Liver (tissue), 9 donors: ENCODE data around the gene EOMES. TPM values are rescaled to one million over a fixed set of nuclear protein-coding genes. Genes with fewer than 3 reads are reported as not detected.

ENCODE experiments used
- DNase-seq: peaks from one replicate; pipeline ENCODE4 v3.0.0-alpha.2; 2017; ENCODE audit warnings: low spot score
- H3K27ac ChIP-seq, 2 donors: one replicate each; pipeline ENCODE4 v1.7.0; 2013; ENCODE audit warnings: inconsistent platforms in 2 of 2, low read length in 2 of 2, control low read depth in 1 of 2, low read depth in 1 of 2, mild to moderate bottlenecking in 1 of 2
- H3K27me3 ChIP-seq, 4 donors: one replicate each; pipeline versions ENCODE4 v1.6.1 to v1.7.0; 2013; ENCODE audit warnings: low read length in 3 of 4, inconsistent platforms in 1 of 4, mild to moderate bottlenecking in 1 of 4, moderate library complexity in 1 of 4; ENCODE audit not compliant: control insufficient read depth in 4 of 4, insufficient read depth in 4 of 4
- H3K36me3 ChIP-seq, 4 donors: one replicate each; pipeline versions ENCODE4 v1.6.1 to v1.7.0; 2013; ENCODE audit warnings: low read length in 3 of 4, mild to moderate bottlenecking in 3 of 4, low read depth in 1 of 4, moderate library complexity in 1 of 4; ENCODE audit not compliant: control insufficient read depth in 4 of 4, insufficient read depth in 3 of 4
- H3K4me1 ChIP-seq, 4 donors: one replicate each; pipeline versions ENCODE4 v1.6.1 to v1.7.0; 2013; ENCODE audit warnings: low read length in 3 of 4, mild to moderate bottlenecking in 3 of 4, moderate library complexity in 1 of 4; ENCODE audit not compliant: control insufficient read depth in 4 of 4, insufficient read depth in 4 of 4
- H3K4me3 ChIP-seq, 3 donors: one replicate each; pipeline versions ENCODE4 v1.6.1 to v1.7.0; 2013; ENCODE audit warnings: low read length in 3 of 3, control low read depth in 1 of 3, low read depth in 1 of 3, mild to moderate bottlenecking in 1 of 3
- H3K9ac ChIP-seq, 2 donors: one replicate each; pipeline ENCODE4 v1.7.0; 2013; ENCODE audit warnings: low read length in 2 of 2, mild to moderate bottlenecking in 2 of 2, moderate library complexity in 2 of 2, control low read depth in 1 of 2, low read depth in 1 of 2
- H3K9me3 ChIP-seq, 4 donors: one replicate each; pipeline versions ENCODE4 v1.6.1 to v1.7.0; 2013; ENCODE audit warnings: low read length in 3 of 4; ENCODE audit not compliant: control insufficient read depth in 4 of 4
- ATF3 ChIP-seq: IDR thresholded peaks from 2 replicates; pipeline ENCODE4 v1.6.1; 2016; ENCODE audit warnings: antibody characterized with exemption
- CTCF ChIP-seq: fragments of 150-350 bp; IDR thresholded peaks from 2 replicates; pipeline ENCODE4 v1.5.1; 2017; ENCODE audit warnings: improper control_type of control experiment, low read depth, low read length; ENCODE audit not compliant: missing input control
- EGR1 ChIP-seq, 2 donors: IDR thresholded peaks; 2 replicates each; pipeline ENCODE4 v1.6.1; 2016 to 2018; ENCODE audit warnings: antibody characterized with exemption in 2 of 2, low read depth in 2 of 2
- FOXA1 ChIP-seq: IDR thresholded peaks from 2 replicates; pipeline ENCODE4 v1.6.1; 2016; ENCODE audit warnings: antibody characterized with exemption
- FOXA2 ChIP-seq: IDR thresholded peaks from 2 replicates; pipeline ENCODE4 v1.6.1; 2016; ENCODE audit warnings: antibody characterized with exemption
- GABPA ChIP-seq, 2 donors: IDR thresholded peaks in 1 of 2; conservative IDR thresholded peaks in 1 of 2; 2 replicates each; pipeline ENCODE4 v1.6.1; 2016; ENCODE audit warnings: antibody characterized with exemption in 2 of 2, mild to moderate bottlenecking in 1 of 2, moderate library complexity in 1 of 2
- HNF4A ChIP-seq, 2 donors: conservative IDR thresholded peaks; 2 replicates each; pipeline ENCODE4 v1.6.1; 2016; ENCODE audit warnings: antibody characterized with exemption in 2 of 2, mild to moderate bottlenecking in 2 of 2
- HNF4G ChIP-seq: IDR thresholded peaks from 2 replicates; pipeline ENCODE4 v1.6.1; 2016; ENCODE audit warnings: antibody characterized with exemption
- JUND ChIP-seq, 2 donors: IDR thresholded peaks; 2 replicates each; pipeline ENCODE4 v1.6.1; 2016; ENCODE audit warnings: antibody characterized with exemption in 2 of 2
- MAX ChIP-seq: IDR thresholded peaks from 2 replicates; pipeline ENCODE4 v1.6.1; 2016; ENCODE audit warnings: antibody characterized with exemption
- NR2F2 ChIP-seq: IDR thresholded peaks from 2 replicates; pipeline ENCODE4 v1.6.1; 2016; ENCODE audit warnings: antibody characterized with exemption
- RAD21 ChIP-seq, 2 donors: IDR thresholded peaks; 2 replicates each; pipeline ENCODE4 v1.6.1; 2016; ENCODE audit warnings: antibody characterized with exemption in 2 of 2, mild to moderate bottlenecking in 2 of 2
- REST ChIP-seq: IDR thresholded peaks from 2 replicates; pipeline ENCODE4 v1.6.1; 2016; ENCODE audit warnings: antibody characterized with exemption, mild to moderate bottlenecking
- RXRA ChIP-seq, 2 donors: IDR thresholded peaks; 2 replicates each; pipeline ENCODE4 v1.6.1; 2017 to 2018; ENCODE audit warnings: antibody characterized with exemption in 2 of 2, mild to moderate bottlenecking in 1 of 2
- SP1 ChIP-seq: IDR thresholded peaks from 2 replicates; pipeline ENCODE4 v1.6.1; 2018; ENCODE audit warnings: antibody characterized with exemption, mild to moderate bottlenecking
- TAF1 ChIP-seq: conservative IDR thresholded peaks from 2 replicates; pipeline ENCODE4 v1.6.1; 2016; ENCODE audit warnings: antibody characterized with exemption, mild to moderate bottlenecking
- YY1 ChIP-seq: IDR thresholded peaks from 2 replicates; pipeline ENCODE4 v1.6.1; 2016; ENCODE audit warnings: antibody characterized with exemption, mild to moderate bottlenecking
- ZBTB33 ChIP-seq: IDR thresholded peaks from 2 replicates; pipeline ENCODE4 v1.6.1; 2016; ENCODE audit warnings: antibody characterized with exemption
- WGBS: extraction: QIAGEN DNeasy Blood & Tissue Kit; methylation state at CpG from one replicate; pipeline ENCODE4 v1.1.7; 2013; 5-methylcytosine and 5-hydroxymethylcytosine counted together
- polyA plus RNA-seq, 2 donors: library from polyadenylated mRNA; stranded (reverse) in 1 of 2; unstranded in 1 of 2; fragments of 200-250 nt in 1 of 2; fragments of >200 nt in 1 of 2; fragmentation: Nextera tagmentation in 1 of 2; extraction: Ambion mirVana in 1 of 2; gene quantifications; one replicate each; pipeline versions ENCODE4 v1.2.1 to v1.2.3, GENCODE V29; 2013 to 2015
- total RNA-seq, 2 donors: library from RNA; depleted of rRNA; stranded (reverse); fragments of >200 nt; gene quantifications; one replicate each; pipeline ENCODE4 v1.2.3, GENCODE V29; 2014
- donor health status: healthy.
- donor health status: healthy.
- donor health status: healthy.
- donor health status: healthy.
- donor health status: healthy.

The EOMES gene
- total and polyA plus RNA-seq, 4 donors, result 0.39 to 0.75 (median 0.59) TPM

GRCh38 chr3:27695636-27696035 is 26.5 kb downstream of the EOMES start:
- DNase-seq, result no peak
- TF ChIP-seq RXRA (IDR thresholded peaks at IDR 0.05) (no peak), JUND (IDR thresholded peaks at IDR 0.05) (no peak), TAF1 (no peak), REST (no peak), HNF4G (no peak), CTCF (no peak)
- Histone ChIP-seq H3K27me3 (no peaks in the 10 kb centered on the region), H3K4me1 (no peaks in the 10 kb centered on the region), H3K36me3 (no peaks in the 10 kb centered on the region), H3K9ac (no peak overlapping the region), H3K27ac (no peak overlapping the region), H3K4me3 (no peak overlapping the region), H3K9me3 (no peaks in the 10 kb centered on the region)
- 78% methylated on average over 2 of the region's 2 CpGs for WGBS

GRCh38 chr3:27688053-27688452 is 34.1 kb downstream of the EOMES start:
- TF ChIP-seq NR2F2 (no peak), HNF4G (no peak), ATF3 (no peak), EGR1 (IDR thresholded peaks at IDR 0.05; ENCODE audit: low read depth in 2 of 2) (no peak), SP1 (no peak), GABPA (IDR thresholded peaks at IDR 0.05 in 1 of 2, conservative IDR thresholded peaks at IDR 0.05 in 1 of 2) (no peak), TAF1 (no peak), HNF4A (conservative IDR thresholded peaks at IDR 0.05) (no peak), MAX (no peak), FOXA1 (no peak), CTCF (no peak), YY1 (no peak), RAD21 (IDR thresholded peaks at IDR 0.05) (no peak), JUND (IDR thresholded peaks at IDR 0.05) (no peak), RXRA (IDR thresholded peaks at IDR 0.05) (no peak), ZBTB33 (no peak), REST (no peak), FOXA2 (no peak)
- H3K9ac ChIP-seq, result no peak overlapping the region
- no peak overlapping the region for H3K4me3 ChIP-seq
- no peaks in the 10 kb centered on the region for H3K27me3 ChIP-seq
- 86% methylated on average over 5 of the region's 5 CpGs for WGBS
- no peak overlapping the region for H3K27ac ChIP-seq
- no peak for DNase-seq
- no peaks in the 10 kb centered on the region for H3K4me1 ChIP-seq
- no peaks in the 10 kb centered on the region for H3K36me3 ChIP-seq
- peaks cover 0 to 6% (median under 1%) of the 10 kb centered on the region in 4 donors for H3K9me3 ChIP-seq
